ENCODE results near the gene OR1F1. TPM values are rescaled to one million over a fixed set of nuclear protein-coding genes. Genes with fewer than 3 reads are reported as not detected.

Gene OR1F1
- total and polyA plus RNA-seq, 2 of the 8 experiments (the other 6 are each of a cell fraction or from before 2014, with no cell fraction given) = 0.52 to 1.2 TPM

DNA sequence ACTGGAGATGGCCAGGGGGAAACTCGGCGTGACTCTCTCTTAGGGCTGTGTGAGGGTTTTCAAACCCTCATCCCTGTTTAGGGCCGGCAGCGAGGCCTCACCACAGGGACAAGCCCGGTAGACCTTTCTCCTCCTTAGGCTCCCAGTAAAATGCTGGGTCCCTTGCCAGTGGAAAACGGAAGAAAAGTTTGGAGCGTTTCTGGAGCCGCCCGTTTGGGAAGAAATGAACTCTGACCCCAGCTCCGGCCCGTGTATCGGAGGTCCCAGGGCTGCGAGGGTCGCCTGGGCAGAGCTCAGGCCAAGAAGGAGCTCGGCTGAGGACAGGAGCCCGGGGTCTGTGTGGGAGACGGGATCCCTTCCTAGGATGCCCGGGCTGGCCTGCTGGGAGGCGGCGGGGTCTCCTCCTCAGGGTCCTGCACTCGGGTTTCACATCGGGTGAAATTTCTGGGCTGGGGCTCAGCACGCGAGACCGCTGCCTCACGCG is 29.9 kb upstream of the OR1F1 start:
- H2BK12ac ChIP-seq (ENCODE audit: low read depth, low read length) = no peak overlapping the region
- DNase-seq (ENCODE audit: low read depth in 1 of 2, low spot score in 2 of 2) (no peak), FAIRE-seq (no peak)
- no peak overlapping the region for H2BK20ac ChIP-seq (ENCODE audit: low read length)
- H3K9me3 ChIP-seq (ENCODE audit: insufficient read depth in 2 of 2, low read depth in 1 of 2, low read length in 1 of 2) = no peaks in the 10 kb centered on the region; a peak in 1 of 4 replicates
- TF ChIP-seq RBBP5 (IDR thresholded peaks at IDR 0.05; ENCODE audit: borderline replicate concordance, low read depth, low read length) (peak; percentile 71; the same call in 1 of the 2 replicates), EZH2 (IDR thresholded peaks at IDR 0.05; ENCODE audit: low read depth, low read length, severe bottlenecking) (peak; percentile 18), HDAC6 (IDR thresholded peaks at IDR 0.05; ENCODE audit: low read depth, low read length) (no peak), E2F6 (IDR thresholded peaks at IDR 0.05) (no peak), CTBP2 (IDR thresholded peaks at IDR 0.05; ENCODE audit: borderline replicate concordance, insufficient read depth, insufficient read length, low read length) (no peak), SIRT6 (IDR thresholded peaks at IDR 0.05; ENCODE audit: low read length) (no peak), CEBPB (IDR thresholded peaks at IDR 0.05; ENCODE audit: low read depth, low read length) (no peak), POLR2AphosphoS5 (IDR thresholded peaks at IDR 0.05; ENCODE audit: low read depth, low read length) (no peak)
- no peak overlapping the region for H3K14ac ChIP-seq (ENCODE audit: insufficient read length)
- H4K20me1 ChIP-seq (replicated peaks in 1 of 2; ENCODE audit: control insufficient read depth in 1 of 2, insufficient read depth in 2 of 2, low read length in 2 of 2) = peaks cover 0 to 2% of the 10 kb centered on the region in 2 experiments
- no peak overlapping the region for H2AK5ac ChIP-seq (ENCODE audit: low read depth, low read length)
- no peak overlapping the region for H4K5ac ChIP-seq (ENCODE audit: insufficient read length, low read depth, low read length)
- H3K18ac ChIP-seq (ENCODE audit: extremely low read depth, low read length) = no peak overlapping the region
- peak overlapping the region; percentile 16 for H3K56ac ChIP-seq (replicated peaks; ENCODE audit: insufficient read length, low read depth, low read length)
- no peaks in the 10 kb centered on the region for H3K79me1 ChIP-seq (ENCODE audit: low read depth, low read length)
- no peaks in the 10 kb centered on the region for H3K79me2 ChIP-seq (ENCODE audit: control insufficient read depth in 1 of 2, insufficient read depth in 2 of 2, low read length in 2 of 2)
- no peaks in the 10 kb centered on the region for H3K36me3 ChIP-seq (ENCODE audit: control insufficient read depth in 2 of 4, insufficient read depth in 4 of 4, low read length in 3 of 4)
- H2AFZ ChIP-seq (ENCODE audit: low read length) = peak overlapping the region; percentile 59; the same call in 1 of the 2 replicates
- H3K23ac ChIP-seq (ENCODE audit: insufficient read length) = no peak overlapping the region
- peak overlapping the region; percentile 77 for H4K8ac ChIP-seq (ENCODE audit: extremely low read depth, insufficient read depth, low read length)
- WGBS, 2 experiments (ENCODE audit: extremely low coverage in 1 of 2, insufficient coverage in 1 of 2, insufficient read length in 1 of 2, insufficient replicate concordance in 2 of 2, low coverage in 1 of 2, low lambda C conversion rate in 2 of 2, missing lambda C conversion rate in 1 of 2) = 5% methylated on average over 26 of the region's 27 CpGs; no CpG with 5 or more reads in 1 of the 2 experiments
- H2BK5ac ChIP-seq (ENCODE audit: low read depth, low read length) = no peak overlapping the region
- POLR2A ChIA-PET (ENCODE audit: partially characterized antibody) = interaction anchor here (0.6 to 2.9 kb wide), 9 partner anchors 9 to 31 kb away, joined by 3 to 20 read pairs (median 3); partner anchors contain the start of gene ZNF213
- peak overlapping the region; percentile 89 to 99 for H3K4me2 ChIP-seq (ENCODE audit: insufficient read depth in 1 of 2, low read depth in 2 of 2, low read length in 2 of 2)
- H3K27me3 ChIP-seq (replicated peaks in 1 of 4; ENCODE audit: control insufficient read depth in 3 of 4, extremely low read depth in 1 of 4, insufficient read depth in 3 of 4, low read length in 3 of 4) = peaks cover 0 to 10% (median 7%) of the 10 kb centered on the region in 4 experiments; a peak in 5 of 7 replicates
- no peak overlapping the region for H4K91ac ChIP-seq (replicated peaks; ENCODE audit: insufficient read length, low read length)
- H3K9ac ChIP-seq (replicated peaks in 1 of 4; ENCODE audit: extremely low read depth in 1 of 4, low read depth in 3 of 4, low read length in 3 of 4) = peak overlapping the region in 2 of 4 experiments; percentile 8 to 10; a peak in 3 of 7 replicates
- H2BK120ac ChIP-seq (replicated peaks; ENCODE audit: low read depth, low read length) = no peak overlapping the region
- H3K4ac ChIP-seq (replicated peaks; ENCODE audit: insufficient read length, low read depth, low read length) = no peak overlapping the region
- no peak overlapping the region for H3K27ac ChIP-seq (ENCODE audit: low read depth, low read length)
- peak overlapping the region; percentile 65 to 92 (median 76) for H3K4me3 ChIP-seq (ENCODE audit: extremely low read depth in 1 of 4, insufficient read depth in 2 of 4, low read depth in 3 of 4, low read length in 4 of 4)
- peaks cover 0 to 7% (median 4%) of the 10 kb centered on the region in 4 experiments; a peak in 3 of 7 replicates for H3K4me1 ChIP-seq (replicated peaks in 1 of 4; ENCODE audit: control insufficient read depth in 3 of 4, insufficient read depth in 4 of 4, low read length in 3 of 4)
- H3K23me2 ChIP-seq (ENCODE audit: low read depth, low read length) = peaks cover 13% of the 10 kb centered on the region
- no peak overlapping the region for H2BK15ac ChIP-seq (ENCODE audit: low read length)
- CTCF ChIA-PET (ENCODE audit: partially characterized antibody) = interaction anchor here (0.9 to 3.7 kb wide), 13 partner anchors 8 to 304 kb away, joined by 3 to 14 read pairs (median 4); partner anchors contain the start of gene OR1F1
